Mesenchymal stem cell (in vitro differentiated cells and primary cell): ENCODE results near the gene FCHSD2.
A peak's percentile ranks its signal among the peaks of the same experiment; 100 is the strongest.
"Not testable (repeated sequence)": the region's sequence is repeated elsewhere in the genome, so short reads cannot be mapped to it uniquely, and the experiment has no call there.

ENCODE experiments used
- DNase-seq: peaks from one replicate; pipeline ENCODE4 v3.0.0-alpha.2; 2013
- H2AFZ ChIP-seq: one replicate; pipeline ENCODE4 v1.6.1; 2013; ENCODE audit warnings: low read depth, mild to moderate bottlenecking, control low read depth, inconsistent platforms, low read length, moderate library complexity
- H2AK5ac ChIP-seq: 2 replicates; pipeline ENCODE4 v1.6.1; 2013; ENCODE audit warnings: low read length, moderate library complexity, mild to moderate bottlenecking, inconsistent platforms; ENCODE audit not compliant: severe bottlenecking
- H2BK120ac ChIP-seq: one replicate; pipeline ENCODE4 v1.6.1; 2013; ENCODE audit warnings: low read depth, mild to moderate bottlenecking, inconsistent platforms, low read length, moderate library complexity
- H2BK12ac ChIP-seq, 2 experiments: one replicate each; pipeline ENCODE4 v1.6.1; 2013; ENCODE audit warnings: inconsistent platforms in 2 of 2, low read length in 2 of 2, mild to moderate bottlenecking in 2 of 2, moderate library complexity in 2 of 2, control low read depth in 1 of 2
- H2BK15ac ChIP-seq: one replicate; pipeline ENCODE4 v1.6.1; 2013; ENCODE audit warnings: mild to moderate bottlenecking, low read depth, inconsistent platforms; ENCODE audit not compliant: poor library complexity, severe bottlenecking
- H2BK5ac ChIP-seq: 2 replicates; pipeline ENCODE4 v1.6.1; 2013; ENCODE audit warnings: low read depth, mild to moderate bottlenecking, low read length, control low read depth, inconsistent platforms; ENCODE audit not compliant: poor library complexity, severe bottlenecking
- H3K14ac ChIP-seq, 2 experiments: one replicate each; pipeline ENCODE4 v1.6.1; 2013; ENCODE audit warnings: inconsistent platforms in 2 of 2, low read length in 2 of 2, control low read depth in 1 of 2, mild to moderate bottlenecking in 1 of 2, moderate library complexity in 1 of 2
- H3K18ac ChIP-seq, 2 experiments: one replicate each; pipeline ENCODE4 v1.6.1; 2013; ENCODE audit warnings: inconsistent platforms in 2 of 2, low read length in 2 of 2, control low read depth in 1 of 2, low read depth in 1 of 2, mild to moderate bottlenecking in 1 of 2
- H3K23ac ChIP-seq, 2 experiments: one replicate each; pipeline ENCODE4 v1.6.1; 2013; ENCODE audit warnings: inconsistent platforms in 2 of 2, low read length in 2 of 2, mild to moderate bottlenecking in 2 of 2, moderate library complexity in 2 of 2, control low read depth in 1 of 2
- H3K27ac ChIP-seq: 2 replicates; pipeline ENCODE4 v1.5.1; 2013; ENCODE audit warnings: mild to moderate bottlenecking, moderate library complexity, low read length, control low read depth, inconsistent platforms; ENCODE audit not compliant: poor library complexity, severe bottlenecking
- H3K27me3 ChIP-seq, 2 experiments: 2 replicates each; pipeline versions ENCODE4 v1.6.1 to v1.7.0; 2013; ENCODE audit warnings: low read length in 2 of 2, mild to moderate bottlenecking in 2 of 2, moderate library complexity in 2 of 2, control low read depth in 1 of 2, inconsistent platforms in 1 of 2; ENCODE audit not compliant: control insufficient read depth in 1 of 2, insufficient read depth in 1 of 2
- H3K36me3 ChIP-seq, 2 experiments: 2 replicates each; pipeline versions ENCODE4 v1.6.1 to v1.7.0; 2013; ENCODE audit warnings: low read length in 2 of 2, control low read depth in 1 of 2, inconsistent platforms in 1 of 2, low read depth in 1 of 2, mild to moderate bottlenecking in 1 of 2; ENCODE audit not compliant: insufficient read depth in 2 of 2, control insufficient read depth in 1 of 2
- H3K4ac ChIP-seq, 2 experiments: one replicate each; pipeline ENCODE4 v1.6.1; 2013; ENCODE audit warnings: inconsistent platforms in 2 of 2, low read length in 2 of 2, mild to moderate bottlenecking in 2 of 2, moderate library complexity in 2 of 2, control low read depth in 1 of 2, low read depth in 1 of 2
- H3K4me1 ChIP-seq: 2 replicates; pipeline ENCODE4 v1.6.1; 2013; ENCODE audit warnings: low read depth, low read length, control low read depth; ENCODE audit not compliant: control insufficient read depth, insufficient read depth
- H3K4me2 ChIP-seq: 2 replicates; pipeline ENCODE4 v1.6.1; 2013; ENCODE audit warnings: low read length, mild to moderate bottlenecking, inconsistent platforms; ENCODE audit not compliant: poor library complexity, severe bottlenecking
- H3K4me3 ChIP-seq, 2 experiments: 2 replicates each; pipeline versions ENCODE4 v1.5.1 to v1.7.0; 2013; ENCODE audit warnings: low read length in 2 of 2, mild to moderate bottlenecking in 2 of 2, control low read depth in 1 of 2, low read depth in 1 of 2; ENCODE audit not compliant: insufficient read depth in 1 of 2
- H3K79me1 ChIP-seq: replicated peaks from 2 replicates; pipeline ENCODE4 v1.6.1; 2013; ENCODE audit warnings: mild to moderate bottlenecking, control low read depth, low read length, inconsistent platforms; ENCODE audit not compliant: poor library complexity, severe bottlenecking
- H3K9ac ChIP-seq: 2 replicates; pipeline ENCODE4 v1.7.0; 2013; ENCODE audit warnings: mild to moderate bottlenecking, low read length, moderate library complexity
- H3K9me3 ChIP-seq: 2 replicates; pipeline ENCODE4 v1.7.0; 2013; ENCODE audit warnings: mild to moderate bottlenecking, low read length; ENCODE audit not compliant: control insufficient read depth
- H4K8ac ChIP-seq: one replicate; pipeline ENCODE4 v1.6.1; 2013; ENCODE audit warnings: inconsistent platforms, mild to moderate bottlenecking, low read length, moderate library complexity
- H4K91ac ChIP-seq: one replicate; pipeline ENCODE4 v1.6.1; 2013; ENCODE audit warnings: mild to moderate bottlenecking, low read length, inconsistent platforms
- WGBS: methylation state at CpG from one replicate; pipeline ENCODE4 v1.1.7; 2013; ENCODE audit warnings: mixed read lengths; 5-methylcytosine and 5-hydroxymethylcytosine counted together

FCHSD2 gene

GRCh38 chr11:72812967-72813739 is 329.0 kb downstream of the FCHSD2 start:
- 54% methylated on average over 24 of the region's 24 CpGs for WGBS
- no peak overlapping the region for H2BK120ac ChIP-seq

GRCh38 chr11:72812604-72812966 is 329.5 kb downstream of the FCHSD2 start:
- Histone ChIP-seq H2AFZ (no peak overlapping the region), H3K18ac (no peak overlapping the region), H3K4me2 (no peak overlapping the region), H4K8ac (peak overlapping the region; percentile 43), H3K9me3 (no peaks in the 10 kb centered on the region), H3K79me1 (peaks cover 14% of the 10 kb centered on the region), H3K9ac (peak overlapping the region; percentile 97), H2BK12ac (peak overlapping the region in 1 of 2 experiments; percentile 67), H3K27me3 (no peaks in the 10 kb centered on the region), H3K4ac (no peak overlapping the region), H2BK5ac (no peak overlapping the region), H2BK120ac (no peak overlapping the region), H3K36me3 (peaks cover 6 to 10% of the 10 kb centered on the region in 2 experiments), H2AK5ac (no peak overlapping the region), H3K23ac (no peak overlapping the region), H3K4me3 (peak overlapping the region in 1 of 2 experiments; percentile 94), H3K4me1 (peaks cover 28% of the 10 kb centered on the region), H2BK15ac (no peak overlapping the region), H3K27ac (no peak overlapping the region), H3K14ac (no peak overlapping the region), H4K91ac (no peak overlapping the region)
- WGBS: 71% methylated on average over 4 of the region's 4 CpGs
- peak; percentile 33 for DNase-seq

More at GRCh38 chr11:72812967-72813739, 329.0 kb downstream of the FCHSD2 start:
- Histone ChIP-seq H3K14ac (peak overlapping the region in 1 of 2 experiments; percentile 58), H2AK5ac (no peak overlapping the region), H3K36me3 (peaks cover 12 to 16% of the 10 kb centered on the region in 2 experiments), H3K4me1 (peaks cover 28% of the 10 kb centered on the region), H2AFZ (peak overlapping the region; percentile 79), H3K79me1 (peaks cover 14% of the 10 kb centered on the region), H3K9me3 (no peaks in the 10 kb centered on the region), H3K4ac (peak overlapping the region in 1 of 2 experiments; percentile 92), H4K91ac (no peak overlapping the region), H3K4me3 (peak overlapping the region; percentile 94 to 95), H3K9ac (peak overlapping the region; percentile 97), H2BK12ac (peak overlapping the region in 1 of 2 experiments; percentile 93), H3K27ac (no peak overlapping the region), H2BK15ac (no peak overlapping the region), H3K27me3 (no peaks in the 10 kb centered on the region), H4K8ac (no peak overlapping the region), H3K4me2 (peak overlapping the region; percentile 82), H2BK5ac (no peak overlapping the region), H3K18ac (peak overlapping the region; percentile 25 to 95), H3K23ac (peak overlapping the region in 1 of 2 experiments; percentile 34)
- peak; percentile 73 for DNase-seq

- not testable (repeated sequence) for H3K18ac ChIP-seq, H3K9ac ChIP-seq, H2BK12ac ChIP-seq, H2BK120ac ChIP-seq, H2BK15ac ChIP-seq, H4K91ac ChIP-seq, H3K27ac ChIP-seq, DNase-seq, H4K8ac ChIP-seq, H3K23ac ChIP-seq, H3K36me3 ChIP-seq, H3K4ac ChIP-seq, H3K14ac ChIP-seq, H3K4me2 ChIP-seq, H3K9me3 ChIP-seq, H2BK5ac ChIP-seq, H2AK5ac ChIP-seq, H3K27me3 ChIP-seq, H3K4me3 ChIP-seq, H2AFZ ChIP-seq
- WGBS: 91% methylated on average over 10 of the region's 10 CpGs
- Histone ChIP-seq H3K4me1 (peaks cover 27% of the 10 kb centered on the region), H3K79me1 (peaks cover 14% of the 10 kb centered on the region)
Observed at GRCh38 chr11:72811686-72812085, 330.4 kb downstream of the FCHSD2 start.

GRCh38 chr11:72808331-72808798 is 333.8 kb downstream of the FCHSD2 start:
- peaks cover 9% of the 10 kb centered on the region for H3K4me1 ChIP-seq
- no peak overlapping the region for H3K4me3 ChIP-seq
- no peak overlapping the region for H3K23ac ChIP-seq
- WGBS: 95% methylated on average over 4 of the region's 4 CpGs
- no peak overlapping the region for H2AK5ac ChIP-seq
- no peak overlapping the region for H2BK5ac ChIP-seq
- no peak overlapping the region for H4K8ac ChIP-seq
- H3K14ac ChIP-seq: no peak overlapping the region
- no peaks in the 10 kb centered on the region for H3K27me3 ChIP-seq
- no peak overlapping the region for H3K4ac ChIP-seq
- no peak overlapping the region for H3K4me2 ChIP-seq
- no peak overlapping the region for H4K91ac ChIP-seq
- no peak overlapping the region for H2BK15ac ChIP-seq
- no peaks in the 10 kb centered on the region for H3K9me3 ChIP-seq
- no peak overlapping the region for H2AFZ ChIP-seq
- H3K18ac ChIP-seq: no peak overlapping the region
- peaks cover 4 to 9% of the 10 kb centered on the region in 2 experiments for H3K36me3 ChIP-seq
- no peak overlapping the region for H2BK12ac ChIP-seq
- H3K27ac ChIP-seq: no peak overlapping the region
- no peak overlapping the region for H2BK120ac ChIP-seq
- DNase-seq: peak; percentile 54
- no peak overlapping the region for H3K9ac ChIP-seq
- peaks cover 9% of the 10 kb centered on the region for H3K79me1 ChIP-seq
